Measurements from ENCODE around the gene RYR2.
"Not testable (repeated sequence)": the region's sequence is repeated elsewhere in the genome, so short reads cannot be mapped to it uniquely, and the experiment has no call there.

The RYR2 gene

DNA sequence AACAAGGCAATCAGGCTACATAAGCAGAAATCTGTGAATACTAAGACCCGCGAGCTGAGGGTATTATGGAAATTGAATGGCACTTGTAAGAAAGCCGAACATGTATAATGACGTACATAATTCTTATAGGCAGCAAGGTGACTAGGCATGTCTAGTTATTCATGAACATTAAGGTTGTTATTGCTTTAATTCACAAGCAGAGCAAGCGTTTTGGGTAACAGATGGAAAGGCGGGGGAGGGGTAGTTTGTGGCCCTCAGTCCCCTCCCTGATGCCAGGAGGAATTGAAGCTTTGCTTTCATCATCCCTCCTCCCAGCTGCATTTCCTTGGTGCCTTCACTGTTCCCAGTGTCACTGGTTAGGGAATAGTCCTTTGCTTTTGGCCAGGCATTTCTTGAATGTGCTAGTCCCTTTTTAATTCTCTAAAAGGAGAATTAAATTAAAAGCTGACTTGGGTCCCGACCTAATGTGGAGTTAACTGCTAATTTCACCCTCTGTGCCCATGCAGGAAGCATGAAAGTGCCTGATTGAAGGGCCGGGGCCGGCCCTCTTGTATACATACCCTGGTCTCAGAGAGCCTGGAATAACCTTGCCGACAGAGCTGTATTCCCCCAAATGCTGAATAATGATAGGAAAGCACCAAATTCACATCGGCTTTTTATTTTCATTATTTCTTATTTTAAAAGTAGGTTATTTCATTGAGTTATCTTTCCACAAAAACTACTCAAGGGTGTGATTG is 42.5 kb downstream of the RYR2 start:
- no peak for ATAC-seq
- no peak for DNase-seq

DNA sequence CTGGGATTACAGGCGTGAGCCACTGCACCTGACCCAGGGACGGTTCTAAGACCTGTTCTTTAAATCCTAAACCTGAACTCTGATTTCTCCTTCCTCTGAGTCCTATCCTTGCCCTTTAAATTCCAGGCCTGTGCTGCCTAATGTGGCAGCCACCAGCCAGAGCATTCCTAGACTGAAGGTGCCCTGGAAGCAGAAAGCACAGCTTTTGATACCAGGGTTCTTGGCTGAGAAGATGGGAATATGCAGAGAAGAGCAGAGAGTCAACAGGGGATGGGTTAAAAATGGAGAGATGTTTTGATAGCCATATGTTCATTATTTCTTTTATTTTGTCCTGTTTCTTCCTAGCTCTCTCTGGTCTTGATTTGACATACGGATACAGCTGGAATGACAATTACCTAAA is 49.7 kb downstream of the RYR2 start:
- ATAC-seq (no peak), DNase-seq (no peak)

DNA sequence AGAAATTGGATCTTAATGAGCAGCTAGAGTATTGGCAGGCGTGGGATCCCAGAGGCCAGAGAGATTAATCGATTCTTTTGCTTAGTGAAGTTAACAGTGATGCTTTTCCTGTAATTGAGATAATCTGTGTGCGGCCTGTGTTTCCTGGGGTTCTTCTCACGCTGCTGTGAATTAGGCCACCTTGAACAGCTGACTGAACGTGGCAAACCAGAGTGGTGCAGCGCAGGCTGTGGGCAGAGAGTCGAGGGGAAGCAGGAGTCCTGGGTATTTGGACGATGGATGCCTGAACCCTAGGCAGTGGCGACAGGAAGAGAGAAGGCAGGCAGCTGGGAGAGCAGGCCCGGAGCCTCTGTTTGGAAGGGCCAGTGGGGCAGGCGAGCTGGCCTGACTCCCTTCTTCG is 51.7 kb downstream of the RYR2 start:
- ATAC-seq (no peak), DNase-seq (no peak)

DNA sequence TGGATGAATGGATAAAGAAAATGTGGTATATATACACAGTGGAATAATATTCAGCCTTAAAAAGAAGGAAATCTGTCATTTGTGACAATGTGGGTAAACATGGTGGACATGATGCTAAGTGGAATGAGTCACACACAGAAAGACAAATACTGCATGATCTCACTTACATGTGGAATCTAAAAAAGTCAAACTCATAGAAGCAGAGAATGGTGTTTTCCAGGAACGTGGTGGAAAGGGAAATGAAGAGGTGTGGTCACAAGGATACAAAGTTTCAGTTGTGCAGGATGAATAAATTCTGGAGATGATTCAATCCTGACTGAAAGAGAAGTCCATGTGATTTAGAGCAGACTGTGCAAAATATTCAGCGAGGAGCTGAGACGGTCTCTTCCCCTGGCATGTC is 56.6 kb downstream of the RYR2 start:
- DNase-seq (no peak), ATAC-seq (no peak)

DNA sequence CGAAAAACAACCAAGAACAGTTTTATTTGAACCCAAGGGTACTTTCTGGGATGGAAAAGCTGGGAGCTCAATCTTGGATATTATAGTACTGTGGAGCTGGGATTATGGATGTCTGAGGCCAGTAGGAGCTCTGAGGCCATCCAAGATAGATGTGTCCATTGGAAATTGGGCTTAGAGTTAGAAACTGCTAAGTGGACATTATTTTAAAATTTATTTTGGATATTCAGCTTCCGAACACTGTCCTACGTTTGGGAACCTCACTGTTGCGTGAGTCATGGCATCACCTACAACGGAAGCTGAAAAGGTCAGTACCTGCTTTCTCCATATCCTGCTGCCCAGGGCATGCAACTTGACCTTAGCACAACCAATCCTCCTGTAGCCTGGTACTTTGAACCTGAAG is 61.0 kb downstream of the RYR2 start:
- ATAC-seq (no peak), DNase-seq (no peak)

DNA sequence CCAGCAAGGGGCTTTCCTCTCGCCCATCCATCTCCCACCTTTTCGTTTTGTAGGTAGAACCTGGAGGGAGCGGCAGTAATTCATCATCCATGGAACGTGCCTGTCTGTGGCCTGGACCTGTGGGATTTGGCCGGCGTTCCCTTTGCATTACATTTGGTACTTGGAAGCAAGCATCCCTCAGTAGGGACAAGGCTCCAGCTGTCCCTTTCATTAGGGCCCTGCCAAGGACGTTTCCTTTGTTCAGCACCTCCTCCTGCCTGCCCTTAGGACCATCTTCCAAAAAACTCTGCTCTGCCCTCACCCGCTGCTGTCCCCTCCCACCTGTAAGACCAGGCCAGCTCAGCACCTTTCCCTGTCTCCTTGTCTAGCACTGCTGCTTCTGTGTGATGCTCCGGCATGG is 62.1 kb downstream of the RYR2 start:
- no peak for DNase-seq
- no peak for ATAC-seq

DNA sequence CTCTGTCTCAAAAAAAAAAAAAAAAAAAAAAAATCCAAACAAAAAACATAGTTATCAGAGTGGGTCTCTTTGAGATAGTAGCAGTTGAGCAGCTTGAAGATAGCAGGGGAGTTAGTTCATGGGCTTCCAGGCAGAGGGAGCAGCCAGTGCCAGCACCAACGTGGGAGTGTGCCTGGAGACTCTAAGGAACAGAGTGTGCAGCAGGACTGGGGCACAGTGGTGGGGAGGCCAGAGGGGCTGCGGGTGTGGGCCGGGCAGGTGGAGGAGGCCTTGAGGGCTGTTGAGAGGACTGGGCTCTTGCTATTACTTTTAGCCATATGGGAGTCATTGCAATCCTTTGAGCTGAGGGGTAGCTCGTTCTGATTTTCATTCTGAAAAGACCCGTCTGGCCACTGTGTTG is 63.8 kb downstream of the RYR2 start:
- ATAC-seq (no peak), DNase-seq (no peak)

DNA sequence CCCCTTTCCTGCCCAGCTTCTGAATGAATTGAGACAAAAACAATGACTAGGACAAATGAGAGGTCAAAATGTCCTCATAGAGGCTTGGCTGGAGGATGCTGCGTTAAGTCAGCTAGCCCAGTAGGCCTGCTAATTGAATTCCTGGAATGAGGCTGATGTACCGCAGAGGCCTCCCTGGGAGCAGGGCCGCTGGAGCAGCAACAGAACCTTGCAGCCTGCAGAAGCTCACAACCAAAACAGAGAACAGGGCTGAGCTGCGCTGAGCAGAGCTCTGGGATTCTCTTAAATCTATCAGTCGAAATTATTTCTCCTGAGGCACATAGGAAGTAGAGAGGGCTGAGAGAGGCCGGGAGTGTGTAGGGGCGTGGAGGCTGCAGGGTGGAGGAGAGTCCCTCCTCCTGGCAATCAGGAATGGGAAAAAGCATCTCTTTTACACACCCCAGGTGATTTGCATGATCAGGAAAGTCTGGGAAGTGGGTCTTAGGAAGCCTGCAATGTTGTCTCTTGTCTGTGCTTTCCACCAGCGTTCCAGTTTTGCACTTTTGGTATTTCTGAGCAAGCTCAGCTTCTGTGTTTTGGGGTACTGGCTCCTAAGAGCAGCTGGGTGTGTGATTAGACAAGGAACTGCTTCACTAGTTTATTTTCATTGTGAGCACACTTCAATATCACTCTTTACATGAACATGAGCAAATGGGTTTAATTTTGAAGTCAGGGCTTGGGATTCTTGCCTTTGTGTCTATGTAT is 66.5 kb downstream of the RYR2 start:
- DNase-seq (no peak), ATAC-seq (no peak)

DNA sequence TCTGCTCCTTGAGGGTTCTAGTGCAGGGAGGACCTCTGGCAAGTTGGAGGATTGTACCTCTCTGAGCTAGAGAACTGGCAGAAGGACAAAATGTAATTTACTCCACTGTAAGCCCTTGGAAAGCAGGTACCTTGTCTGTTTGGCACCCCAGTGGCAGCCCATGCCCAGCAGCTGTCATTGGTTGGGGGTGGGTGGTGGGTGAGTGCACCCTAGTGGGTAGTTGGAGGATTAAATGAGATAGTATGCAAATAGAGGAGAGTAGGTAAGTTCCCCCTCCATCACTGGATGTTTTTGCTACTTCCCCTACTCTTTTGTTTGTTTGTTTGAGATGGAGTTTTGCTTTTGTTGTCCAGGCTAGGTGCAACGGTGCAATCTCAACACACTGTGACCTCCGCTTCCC is 69.8 kb downstream of the RYR2 start:
- DNase-seq (no peak), ATAC-seq (no peak)

DNA sequence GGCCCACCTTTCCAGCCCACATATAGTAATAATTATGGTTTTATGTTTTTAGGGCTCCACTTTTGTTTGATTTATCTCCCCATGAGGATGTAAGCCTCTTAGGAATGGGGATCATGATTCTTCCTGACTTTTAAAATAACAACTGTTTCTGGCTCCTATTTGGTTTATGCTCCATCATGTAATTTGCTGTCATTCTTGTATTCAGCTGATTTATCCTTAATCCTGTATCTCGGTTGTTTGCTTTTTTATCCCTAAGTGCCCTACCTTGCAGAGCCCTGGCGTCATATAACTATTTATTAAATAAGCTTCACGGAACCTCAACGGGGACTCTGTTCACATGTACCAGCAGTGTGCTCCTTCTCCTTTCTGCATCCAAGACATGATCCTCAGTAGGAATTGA is 70.7 kb downstream of the RYR2 start:
- ATAC-seq (no peak), DNase-seq (no peak)

DNA sequence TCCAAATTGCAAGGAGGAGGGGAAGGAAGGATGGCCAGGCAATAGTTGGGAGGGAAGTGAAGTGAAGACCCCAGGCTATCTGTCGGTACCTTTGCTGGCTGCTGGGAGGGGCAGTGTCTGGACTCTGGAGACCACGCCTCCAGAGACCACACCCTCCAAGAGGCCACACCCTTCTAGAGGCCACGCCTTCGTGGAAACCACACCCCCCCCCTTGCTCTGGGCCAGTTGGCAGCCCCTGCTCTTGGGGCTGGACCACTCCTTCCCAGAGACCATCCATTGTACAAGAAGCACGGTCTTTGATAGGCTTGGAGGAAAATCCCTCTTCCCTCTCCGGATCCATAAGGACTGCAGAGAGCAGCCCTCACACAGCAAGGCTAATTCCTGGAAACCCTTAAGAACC is 73.1 kb downstream of the RYR2 start:
- no peak for ATAC-seq
- no peak for DNase-seq

DNA sequence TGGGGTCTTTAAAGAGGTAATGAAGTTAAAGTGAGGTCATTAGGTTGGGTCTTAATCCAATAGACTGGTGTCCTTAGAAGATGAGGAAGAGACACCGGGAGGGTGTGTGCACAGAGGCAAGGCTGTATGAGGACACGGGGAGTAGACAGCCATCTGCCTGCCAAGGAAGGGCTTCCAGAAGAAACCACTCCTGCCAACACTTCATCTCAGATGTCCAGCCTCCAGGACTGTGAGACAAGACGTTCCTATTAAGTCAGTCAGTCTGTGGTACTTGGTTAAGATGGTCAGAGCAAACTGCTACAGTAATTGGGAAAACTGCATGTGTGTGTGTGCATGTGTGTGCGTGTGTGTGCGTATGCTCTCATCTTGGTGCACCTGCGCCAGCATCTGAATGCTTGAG is 77.1 kb downstream of the RYR2 start:
- ATAC-seq: no peak
- DNase-seq: no peak

DNA sequence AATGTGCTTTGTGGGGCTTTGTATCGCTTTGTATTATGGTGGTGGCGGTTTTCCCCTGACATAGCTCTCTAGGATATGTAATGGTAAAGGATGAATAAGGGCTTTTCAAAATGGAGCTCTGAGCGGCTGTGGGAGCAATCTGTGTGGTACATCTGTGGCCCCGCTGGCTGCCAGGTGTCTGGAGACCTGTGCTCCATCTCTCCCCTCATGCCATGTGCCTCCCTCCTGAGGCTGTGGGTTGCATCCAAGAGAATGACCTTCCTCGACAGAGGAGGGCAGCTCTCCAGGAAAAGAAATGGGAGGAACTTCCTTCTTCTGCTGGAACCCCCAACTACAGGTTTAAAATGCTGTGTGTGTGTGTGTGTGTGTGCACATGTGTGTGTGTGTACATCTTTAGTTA is 78.7 kb downstream of the RYR2 start:
- DNase-seq: no peak
- ATAC-seq: no peak

DNA sequence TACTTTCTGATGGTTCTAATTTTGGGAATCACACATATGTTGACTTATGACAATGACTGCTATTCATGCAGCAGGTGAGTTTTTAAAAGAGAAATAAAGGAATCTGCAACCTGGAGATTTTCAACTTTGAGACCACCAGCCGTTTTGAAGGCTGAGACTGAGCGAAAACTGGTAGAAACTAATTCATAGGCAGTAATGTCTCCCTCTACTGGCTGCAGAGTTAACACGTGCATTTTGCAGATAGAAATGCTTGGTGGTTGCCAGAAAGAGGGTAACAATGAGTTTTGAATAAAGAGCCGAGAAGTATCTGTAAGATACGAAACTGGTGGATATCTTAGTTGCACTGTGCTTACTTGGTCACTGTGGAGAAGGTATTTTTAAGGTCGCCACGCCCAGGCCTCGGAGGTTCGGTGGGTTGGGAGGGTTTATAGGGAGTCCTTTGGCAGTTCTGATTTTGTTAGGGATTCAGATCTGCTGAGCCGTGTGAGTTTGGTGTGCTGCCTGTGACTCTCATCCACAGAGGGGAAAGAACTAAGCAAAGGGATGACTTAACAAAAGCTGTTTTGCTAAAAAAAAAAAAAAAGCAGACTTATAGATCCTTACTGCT is 83.0 kb downstream of the RYR2 start:
- no peak for ATAC-seq
- DNase-seq: no peak

DNA sequence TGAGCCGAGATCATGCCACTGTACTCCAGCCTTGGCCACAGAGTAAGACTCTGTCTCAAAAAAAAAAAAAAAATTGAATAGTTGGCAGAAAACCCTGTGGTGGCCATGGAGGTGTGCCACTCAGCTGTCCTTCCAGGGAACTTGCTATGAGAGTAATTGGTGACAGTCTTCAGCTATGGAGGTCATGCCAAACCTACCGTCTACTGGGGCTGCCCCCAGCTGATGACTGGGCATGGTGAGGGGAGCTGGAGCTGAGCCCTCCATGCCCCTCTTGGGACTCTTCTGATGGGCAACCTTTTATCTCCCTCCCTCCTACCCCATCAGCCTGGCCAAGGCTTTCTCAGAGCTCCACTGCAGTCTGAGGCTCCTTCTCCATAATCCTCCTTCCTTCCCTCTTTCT is 84.2 kb downstream of the RYR2 start:
- DNase-seq: no peak

DNA sequence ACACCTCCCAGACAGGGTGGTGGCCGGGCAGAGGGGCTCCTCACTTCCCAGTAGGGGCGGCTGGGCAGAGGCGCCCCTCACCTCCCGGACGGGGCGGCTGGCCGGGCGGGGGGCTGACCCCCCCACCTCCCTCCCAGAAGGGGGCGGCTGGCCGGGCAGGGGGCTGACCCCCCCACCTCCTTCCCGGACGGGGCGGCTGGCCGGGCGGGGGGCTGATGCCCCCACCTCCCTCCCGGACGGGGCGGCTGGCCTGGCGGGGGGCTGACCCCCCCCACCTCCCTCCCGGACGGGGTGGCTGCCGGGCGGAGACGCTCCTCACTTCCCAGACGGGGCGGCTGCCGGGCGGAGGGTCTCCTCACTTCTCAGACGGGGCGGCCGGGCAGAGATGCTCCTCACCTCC is 85.3 kb downstream of the RYR2 start:
- not testable (repeated sequence) for ATAC-seq, DNase-seq

More for the DNA sequence above, 84.2 kb downstream of the RYR2 start:
- ATAC-seq: no peak

DNA sequence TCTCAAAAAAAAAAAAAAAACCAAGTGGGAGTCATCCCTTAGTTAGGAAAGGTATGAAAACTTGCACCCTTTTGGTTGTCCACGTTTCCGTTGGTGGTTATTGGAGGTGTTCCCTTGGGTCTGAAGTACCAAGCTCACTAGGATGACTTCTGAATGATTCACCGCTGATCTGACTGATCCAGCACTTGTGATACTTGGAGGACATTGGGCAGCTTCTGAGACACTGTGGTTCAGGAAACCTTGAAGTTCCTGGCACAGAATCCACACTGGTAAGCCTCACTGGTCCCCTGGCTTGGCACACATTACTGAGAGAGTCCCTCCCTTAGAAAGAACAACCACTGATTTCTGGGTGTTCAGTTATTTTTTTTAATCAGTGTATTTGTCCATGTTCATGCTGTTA is 91.9 kb downstream of the RYR2 start:
- no peak for DNase-seq
- ATAC-seq: no peak

DNA sequence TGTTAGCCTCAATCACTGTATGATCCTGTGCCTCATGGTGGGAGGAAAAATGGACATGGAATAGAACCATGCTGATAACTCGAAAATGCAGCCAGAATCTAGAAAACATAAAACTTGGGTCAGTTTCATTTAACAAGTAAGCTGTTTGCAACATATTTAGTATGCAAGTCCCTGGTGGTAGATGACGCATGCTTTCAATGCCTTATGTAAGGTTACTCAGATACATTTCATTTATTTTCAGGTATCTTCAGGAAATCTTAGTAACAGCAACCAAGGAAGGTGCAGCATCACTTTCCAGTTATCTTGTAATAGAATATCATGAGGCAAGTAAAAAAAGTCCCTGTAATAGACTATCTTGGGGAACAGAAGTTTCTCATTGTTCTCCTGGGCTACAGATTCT is 92.9 kb downstream of the RYR2 start:
- no peak for DNase-seq
- ATAC-seq: no peak

DNA sequence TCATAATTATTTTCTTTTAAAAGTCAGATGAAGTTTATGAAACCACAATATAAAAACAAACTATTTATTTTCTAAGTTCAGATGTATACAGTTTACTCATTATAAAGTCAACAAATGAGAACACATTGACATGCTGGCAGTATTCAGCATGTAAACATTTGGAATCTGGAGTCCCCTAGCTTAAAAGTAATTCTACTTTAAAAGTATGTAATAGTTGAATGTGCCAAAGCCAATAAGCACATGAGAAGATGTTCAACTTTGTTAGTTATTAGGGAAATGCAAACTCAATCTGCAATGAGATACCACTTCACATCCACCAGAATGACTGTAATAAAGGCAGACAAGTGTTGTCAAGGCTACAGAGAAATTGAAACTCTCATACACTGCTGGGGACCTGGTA is 96.6 kb downstream of the RYR2 start:
- DNase-seq (no peak), ATAC-seq (no peak)

DNA sequence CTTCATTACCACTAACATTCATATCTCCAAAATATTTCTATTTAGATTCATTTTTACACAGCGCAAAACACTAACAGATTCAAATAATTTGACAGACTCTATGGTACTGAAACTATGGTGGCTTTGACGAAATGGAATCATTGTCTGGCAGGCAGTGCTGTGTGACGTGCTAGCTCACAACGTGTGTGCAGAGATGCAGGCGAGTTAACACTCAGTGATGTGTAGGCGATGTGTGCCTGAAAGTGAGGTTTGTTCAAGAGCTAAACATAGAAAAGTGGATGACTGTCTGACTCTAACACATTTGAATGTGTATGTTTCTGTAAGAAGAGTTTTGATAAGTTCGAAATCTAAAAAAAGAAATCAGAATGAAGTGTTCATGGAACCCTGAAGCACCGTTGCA is 97.7 kb downstream of the RYR2 start:
- ATAC-seq (no peak), DNase-seq (no peak)

DNA sequence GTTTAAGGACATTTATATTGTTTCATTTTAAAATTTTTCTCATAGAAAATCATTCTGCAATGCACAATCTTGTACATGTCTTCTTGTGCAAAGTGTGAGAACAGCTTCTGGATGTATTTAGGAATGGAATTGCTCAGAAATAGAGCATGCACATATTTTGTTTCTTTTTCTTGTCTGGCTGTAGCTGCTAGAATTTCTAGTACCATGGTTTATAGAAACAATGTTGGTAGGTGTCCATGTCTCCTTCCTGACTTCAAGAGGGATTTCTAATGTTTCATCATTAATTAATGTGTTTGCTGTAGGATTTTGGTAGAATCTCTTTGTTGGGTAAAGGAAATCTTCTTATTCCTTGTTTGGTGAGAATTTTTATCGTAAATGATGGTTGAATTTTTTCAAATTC is 99.0 kb downstream of the RYR2 start:
- DNase-seq (no peak), ATAC-seq (no peak)

DNA sequence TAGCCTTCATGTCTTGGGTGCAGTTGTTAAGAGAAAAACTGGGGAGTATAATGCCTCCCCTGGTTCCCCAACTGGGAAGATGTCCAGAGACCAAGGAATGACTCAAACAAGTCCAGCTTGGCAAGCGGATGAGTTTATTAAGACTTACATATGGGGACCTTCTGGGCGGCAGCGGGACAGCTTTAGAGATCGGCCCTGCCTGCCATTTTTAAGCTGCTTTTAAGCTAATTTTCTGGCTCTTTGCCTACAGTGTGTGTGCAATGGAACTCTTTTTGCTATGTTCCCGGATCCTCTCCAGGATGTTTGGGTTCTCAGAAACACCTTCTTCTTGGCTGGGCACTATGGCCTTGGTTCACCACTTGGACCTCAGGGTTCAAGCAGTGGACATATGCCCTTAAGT is 99.5 kb downstream of the RYR2 start:
- DNase-seq: no peak
- no peak for ATAC-seq

DNA sequence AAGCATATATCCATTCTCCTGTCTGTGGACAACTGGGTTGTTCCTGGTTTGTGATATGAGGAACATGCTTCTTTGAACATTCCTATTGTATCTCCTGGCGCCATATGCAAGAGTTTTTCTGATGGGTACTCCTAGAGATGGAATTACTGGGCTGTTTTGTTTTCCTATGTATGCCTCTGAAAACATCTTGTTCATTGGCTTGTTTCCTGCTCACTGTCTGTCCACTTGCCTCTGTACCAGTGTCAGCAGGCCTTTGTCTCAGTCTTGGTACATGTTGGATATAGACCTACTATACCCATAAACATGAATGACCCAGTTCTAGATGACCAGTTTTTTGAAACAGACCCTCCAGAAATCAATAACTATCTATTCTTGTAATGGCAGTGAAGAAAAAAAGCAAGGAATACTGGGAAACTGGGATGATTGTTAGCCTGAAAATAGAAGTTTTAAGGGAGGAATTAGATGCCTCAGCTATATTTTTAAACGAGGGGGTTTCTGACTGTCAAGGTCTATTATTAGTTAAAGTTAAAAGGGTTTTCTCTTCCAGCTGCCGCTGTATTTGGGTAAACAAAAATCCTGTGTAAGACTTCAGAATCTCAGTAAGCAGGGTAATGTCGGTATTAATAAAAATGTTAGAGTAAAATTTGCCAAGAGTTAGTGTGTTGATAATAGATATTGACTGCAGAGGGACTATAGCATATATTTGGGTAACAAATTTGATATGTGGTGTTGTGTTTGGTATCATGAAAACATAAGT is 103.6 kb downstream of the RYR2 start:
- no peak for ATAC-seq

More for the DNA sequence above, 103.6 kb downstream of the RYR2 start:
- DNase-seq: no peak
